Measurements from ENCODE around the gene FOCAD.

GRCh38 chr9:21030389-21031035 is 346.5 kb downstream of the FOCAD start:
- TF ChIP-seq CTCF (IDR thresholded peaks at IDR 0.05) (no peak), EZH2phosphoT487 (IDR thresholded peaks at IDR 0.05) (no peak), EZH2 (IDR thresholded peaks at IDR 0.05) (no peak)

All from neural progenitor cell (in vitro differentiated cells).